ENCODE data around the gene PRKCZ. TPM values are rescaled to one million over a fixed set of nuclear protein-coding genes. Genes with fewer than 3 reads are reported as not detected.

Gene PRKCZ
- total RNA-seq, 1 experiment from 2014 or later, result 45.9 TPM

- H3K36me3 Mint-ChIP-seq (ENCODE audit: insufficient read depth, unreplicated experiment), result peaks cover 7% of the 10 kb centered on the region
- Histone ChIP-seq H3K9me3 (no peaks in the 10 kb centered on the region), H3K36me3 (ENCODE audit: control insufficient read depth, insufficient read depth, low read length) (peaks cover 2% of the 10 kb centered on the region), H3K4me3 (ENCODE audit: low read depth, low read length) (no peak overlapping the region), H3K4me1 (no peaks in the 10 kb centered on the region), H3K27me3 (replicated peaks; ENCODE audit: control insufficient read depth, insufficient read depth, low read length) (no peaks in the 10 kb centered on the region)
- ChIA-PET POLR2A (no interaction called here), CTCF (no interaction called here)
- H3K4me3 Mint-ChIP-seq (ENCODE audit: unreplicated experiment), result no peak overlapping the region
- no TSS peak for BruUV-seq (replicated peaks)
- H3K27me3 Mint-ChIP-seq (ENCODE audit: insufficient read depth, unreplicated experiment), result no peaks in the 10 kb centered on the region
- TF ChIP-seq CTCF (IDR thresholded peaks at IDR 0.05; ENCODE audit: insufficient read depth in 1 of 2, low read depth in 1 of 2, low read length in 1 of 2, severe bottlenecking in 1 of 2, unreplicated experiment in 1 of 2), result no peak
- intact Hi-C loops (cut with micrococcal nuclease; ENCODE audit: unreplicated experiment), result no loop called here
- DNase-seq, result no peak
- no peak overlapping the region for H3K27ac Mint-ChIP-seq (ENCODE audit: unreplicated experiment)
- H3K4me1 Mint-ChIP-seq (ENCODE audit: low read depth, unreplicated experiment), result no peaks in the 10 kb centered on the region
- no peaks in the 10 kb centered on the region for H3K9me3 Mint-ChIP-seq (ENCODE audit: unreplicated experiment)
These were observed 98.5 kb downstream of the PRKCZ start for GRCh38 chr1:2148691-2149090.

- no peak overlapping the region for H3K4me3 ChIP-seq (ENCODE audit: low read depth, low read length)
- no peaks in the 10 kb centered on the region for H3K27me3 ChIP-seq (replicated peaks; ENCODE audit: control insufficient read depth, insufficient read depth, low read length)
- no peaks in the 10 kb centered on the region for H3K9me3 ChIP-seq
- H3K4me1 ChIP-seq, result no peaks in the 10 kb centered on the region
- intact Hi-C loops (cut with micrococcal nuclease; ENCODE audit: unreplicated experiment), result no loop called here
- Mint-ChIP-seq H3K36me3 (ENCODE audit: insufficient read depth, unreplicated experiment) (peaks cover 23% of the 10 kb centered on the region), H3K9me3 (ENCODE audit: unreplicated experiment) (peaks cover 13% of the 10 kb centered on the region), H3K27ac (ENCODE audit: unreplicated experiment) (no peak overlapping the region), H3K4me1 (ENCODE audit: low read depth, unreplicated experiment) (no peaks in the 10 kb centered on the region), H3K27me3 (ENCODE audit: insufficient read depth, unreplicated experiment) (no peaks in the 10 kb centered on the region), H3K4me3 (ENCODE audit: unreplicated experiment) (no peak overlapping the region)
- BruUV-seq (replicated peaks), result no TSS peak
- POLR2A ChIA-PET, result no interaction called here
- CTCF ChIA-PET, result no interaction called here
- TF ChIP-seq CTCF (IDR thresholded peaks at IDR 0.05; ENCODE audit: insufficient read depth in 1 of 2, low read depth in 1 of 2, low read length in 1 of 2, severe bottlenecking in 1 of 2, unreplicated experiment in 1 of 2), result no peak
- H3K36me3 ChIP-seq (ENCODE audit: control insufficient read depth, insufficient read depth, low read length), result peaks cover 2% of the 10 kb centered on the region
- DNase-seq, result no peak
These were observed 100.6 kb downstream of the PRKCZ start for GRCh38 chr1:2150801-2151200.

GRCh38 chr1:2151252-2151651, 101.0 kb downstream of the PRKCZ start:
- Mint-ChIP-seq H3K9me3 (ENCODE audit: unreplicated experiment) (peaks cover 13% of the 10 kb centered on the region), H3K27me3 (ENCODE audit: insufficient read depth, unreplicated experiment) (no peaks in the 10 kb centered on the region), H3K4me3 (ENCODE audit: unreplicated experiment) (no peak overlapping the region), H3K4me1 (ENCODE audit: low read depth, unreplicated experiment) (no peaks in the 10 kb centered on the region), H3K36me3 (ENCODE audit: insufficient read depth, unreplicated experiment) (peaks cover 23% of the 10 kb centered on the region), H3K27ac (ENCODE audit: unreplicated experiment) (no peak overlapping the region)
- peaks cover 2% of the 10 kb centered on the region for H3K36me3 ChIP-seq (ENCODE audit: control insufficient read depth, insufficient read depth, low read length)
- ChIA-PET CTCF (no interaction called here), POLR2A (no interaction called here)
- TF ChIP-seq CTCF (IDR thresholded peaks at IDR 0.05; ENCODE audit: insufficient read depth in 1 of 2, low read depth in 1 of 2, low read length in 1 of 2, severe bottlenecking in 1 of 2, unreplicated experiment in 1 of 2), result no peak
- no peak overlapping the region for H3K4me3 ChIP-seq (ENCODE audit: low read depth, low read length)
- intact Hi-C loops (cut with micrococcal nuclease; ENCODE audit: unreplicated experiment), result no loop called here
- no peaks in the 10 kb centered on the region for H3K27me3 ChIP-seq (replicated peaks; ENCODE audit: control insufficient read depth, insufficient read depth, low read length)
- no TSS peak for BruUV-seq (replicated peaks)
- no peaks in the 10 kb centered on the region for H3K4me1 ChIP-seq
- H3K9me3 ChIP-seq, result no peaks in the 10 kb centered on the region
- no peak for DNase-seq
